ENCODE data around the gene SPRY1. TPM values are rescaled to one million over a fixed set of nuclear protein-coding genes. Genes with fewer than 3 reads are reported as not detected.

SPRY1 gene
- total RNA-seq, 1 experiment from 2014 or later: 38.5 TPM

- no peaks in the 10 kb centered on the region for H3K9me3 Mint-ChIP-seq (ENCODE audit: low read depth, unreplicated experiment)
- CTCF ChIA-PET: interaction anchor here (0.6 kb wide), 1 partner anchor 40 kb away, joined by 5 read pairs; no protein-coding TSS in a partner anchor
Observed at GRCh38 chr4:123446865-123447474, 50.4 kb downstream of the SPRY1 start.

GRCh38 chr4:123449362-123449761 lies 52.8 kb downstream of the SPRY1 start:
- Mint-ChIP-seq H3K9me3 (ENCODE audit: low read depth, unreplicated experiment) (no peaks in the 10 kb centered on the region), H3K4me3 (ENCODE audit: low read depth, unreplicated experiment) (no peak overlapping the region), H3K27ac (ENCODE audit: unreplicated experiment) (no peak overlapping the region), H3K4me1 (ENCODE audit: low read depth, unreplicated experiment) (peaks cover 14% of the 10 kb centered on the region), H3K36me3 (ENCODE audit: insufficient read depth, unreplicated experiment) (no peaks in the 10 kb centered on the region), H3K27me3 (ENCODE audit: unreplicated experiment) (no peaks in the 10 kb centered on the region)
- intact Hi-C loops (cut with micrococcal nuclease; ENCODE audit: unreplicated experiment): no loop called here
- CTCF ChIA-PET: interaction anchor here (1.0 kb wide), 1 partner anchor 12 kb away, joined by 3 read pairs; no protein-coding TSS in a partner anchor
- no TSS peak for BruUV-seq (replicated peaks)
- no peak for DNase-seq
- TF ChIP-seq, protein P1, sequence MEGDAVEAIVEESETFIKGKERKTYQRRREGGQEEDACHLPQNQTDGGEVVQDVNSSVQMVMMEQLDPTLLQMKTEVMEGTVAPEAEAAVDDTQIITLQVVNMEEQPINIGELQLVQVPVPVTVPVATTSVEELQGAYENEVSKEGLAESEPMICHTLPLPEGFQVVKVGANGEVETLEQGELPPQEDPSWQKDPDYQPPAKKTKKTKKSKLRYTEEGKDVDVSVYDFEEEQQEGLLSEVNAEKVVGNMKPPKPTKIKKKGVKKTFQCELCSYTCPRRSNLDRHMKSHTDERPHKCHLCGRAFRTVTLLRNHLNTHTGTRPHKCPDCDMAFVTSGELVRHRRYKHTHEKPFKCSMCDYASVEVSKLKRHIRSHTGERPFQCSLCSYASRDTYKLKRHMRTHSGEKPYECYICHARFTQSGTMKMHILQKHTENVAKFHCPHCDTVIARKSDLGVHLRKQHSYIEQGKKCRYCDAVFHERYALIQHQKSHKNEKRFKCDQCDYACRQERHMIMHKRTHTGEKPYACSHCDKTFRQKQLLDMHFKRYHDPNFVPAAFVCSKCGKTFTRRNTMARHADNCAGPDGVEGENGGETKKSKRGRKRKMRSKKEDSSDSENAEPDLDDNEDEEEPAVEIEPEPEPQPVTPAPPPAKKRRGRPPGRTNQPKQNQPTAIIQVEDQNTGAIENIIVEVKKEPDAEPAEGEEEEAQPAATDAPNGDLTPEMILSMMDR (IDR thresholded peaks at IDR 0.05; ENCODE audit: unreplicated experiment): no peak

More at GRCh38 chr4:123446865-123447474, 50.4 kb downstream of the SPRY1 start:
- Mint-ChIP-seq H3K27ac (ENCODE audit: unreplicated experiment) (no peak overlapping the region), H3K4me1 (ENCODE audit: low read depth, unreplicated experiment) (peaks cover 14% of the 10 kb centered on the region), H3K36me3 (ENCODE audit: insufficient read depth, unreplicated experiment) (no peaks in the 10 kb centered on the region), H3K4me3 (ENCODE audit: low read depth, unreplicated experiment) (no peak overlapping the region), H3K27me3 (ENCODE audit: unreplicated experiment) (no peaks in the 10 kb centered on the region)
- BruUV-seq (replicated peaks): no TSS peak
- DNase-seq: no peak
- intact Hi-C loops (cut with micrococcal nuclease; ENCODE audit: unreplicated experiment): no loop called here
- TF ChIP-seq, protein P1 (IDR thresholded peaks at IDR 0.05; ENCODE audit: unreplicated experiment): no peak

GRCh38 chr4:123449780-123450179 lies 53.2 kb downstream of the SPRY1 start:
- intact Hi-C loops (cut with micrococcal nuclease; ENCODE audit: unreplicated experiment): no loop called here
- H3K9me3 Mint-ChIP-seq (ENCODE audit: low read depth, unreplicated experiment): no peaks in the 10 kb centered on the region
- H3K27ac Mint-ChIP-seq (ENCODE audit: unreplicated experiment): no peak overlapping the region
- no peaks in the 10 kb centered on the region for H3K27me3 Mint-ChIP-seq (ENCODE audit: unreplicated experiment)
- CTCF ChIA-PET: interaction anchor here (1.0 kb wide), 1 partner anchor 13 kb away, joined by 3 read pairs; no protein-coding TSS in a partner anchor
- BruUV-seq (replicated peaks): no TSS peak
- no peak for DNase-seq
- H3K4me3 Mint-ChIP-seq (ENCODE audit: low read depth, unreplicated experiment): no peak overlapping the region
- H3K4me1 Mint-ChIP-seq (ENCODE audit: low read depth, unreplicated experiment): peaks cover 14% of the 10 kb centered on the region
- no peaks in the 10 kb centered on the region for H3K36me3 Mint-ChIP-seq (ENCODE audit: insufficient read depth, unreplicated experiment)
- TF ChIP-seq, protein P1 (IDR thresholded peaks at IDR 0.05; ENCODE audit: unreplicated experiment): no peak

DNA sequence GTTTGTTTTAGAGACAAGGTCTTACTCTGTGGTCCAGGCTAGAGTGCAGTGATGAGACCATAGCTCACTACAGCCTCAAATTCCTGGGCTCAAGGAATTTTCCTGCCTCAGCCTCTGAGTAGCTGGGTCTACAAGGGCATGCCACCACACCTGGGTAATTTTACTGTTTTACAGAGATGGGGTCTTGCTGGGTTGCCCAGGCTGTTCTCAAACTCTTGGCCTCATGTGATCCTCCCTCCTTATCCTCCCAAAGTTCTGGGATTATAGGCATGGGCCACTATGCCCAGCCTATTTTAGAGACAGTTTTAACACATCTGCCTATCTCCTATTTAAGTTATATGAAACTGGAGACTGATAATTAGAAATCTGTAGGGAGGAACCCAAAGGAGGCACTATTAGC lies 53.8 kb downstream of the SPRY1 start:
- DNase-seq: no peak
- no TSS peak for BruUV-seq (replicated peaks)
- TF ChIP-seq, protein P1 (IDR thresholded peaks at IDR 0.05; ENCODE audit: unreplicated experiment): no peak
- H3K4me1 Mint-ChIP-seq (ENCODE audit: low read depth, unreplicated experiment): peaks cover 14% of the 10 kb centered on the region
- intact Hi-C loops (cut with micrococcal nuclease; ENCODE audit: unreplicated experiment): no loop called here
- H3K27ac Mint-ChIP-seq (ENCODE audit: unreplicated experiment): no peak overlapping the region
- H3K9me3 Mint-ChIP-seq (ENCODE audit: low read depth, unreplicated experiment): no peaks in the 10 kb centered on the region
- CTCF ChIA-PET: no interaction called here
- no peaks in the 10 kb centered on the region for H3K36me3 Mint-ChIP-seq (ENCODE audit: insufficient read depth, unreplicated experiment)
- no peaks in the 10 kb centered on the region for H3K27me3 Mint-ChIP-seq (ENCODE audit: unreplicated experiment)
- H3K4me3 Mint-ChIP-seq (ENCODE audit: low read depth, unreplicated experiment): no peak overlapping the region

Measured in Calu3 (cell line).